Measurements from ENCODE around the gene RPH3AL.
"Not testable (repeated sequence)": the region's sequence is repeated elsewhere in the genome, so short reads cannot be mapped to it uniquely, and the experiment has no call there.

RPH3AL gene

DNA sequence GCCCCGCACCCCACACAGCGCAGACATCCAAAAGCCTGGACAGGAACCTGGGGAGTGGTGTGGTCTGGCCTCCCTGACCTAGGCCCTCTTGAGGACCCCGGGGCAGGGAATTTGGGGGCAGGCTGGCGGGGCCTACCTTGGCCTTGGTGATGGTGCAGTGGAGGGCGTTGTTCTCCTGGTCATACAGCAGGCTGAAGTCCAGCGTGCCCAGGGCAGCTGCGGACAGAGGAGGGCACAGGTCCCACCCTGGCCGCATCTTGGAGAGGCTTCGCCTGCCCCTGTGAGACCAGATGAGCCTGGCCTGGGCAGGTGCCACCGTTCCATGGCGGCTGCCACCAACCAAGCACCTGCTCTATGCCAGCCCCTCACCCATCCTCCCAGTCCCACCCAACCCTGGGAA is 180.2 kb downstream of the RPH3AL start:
- no peak for DNase-seq

DNA sequence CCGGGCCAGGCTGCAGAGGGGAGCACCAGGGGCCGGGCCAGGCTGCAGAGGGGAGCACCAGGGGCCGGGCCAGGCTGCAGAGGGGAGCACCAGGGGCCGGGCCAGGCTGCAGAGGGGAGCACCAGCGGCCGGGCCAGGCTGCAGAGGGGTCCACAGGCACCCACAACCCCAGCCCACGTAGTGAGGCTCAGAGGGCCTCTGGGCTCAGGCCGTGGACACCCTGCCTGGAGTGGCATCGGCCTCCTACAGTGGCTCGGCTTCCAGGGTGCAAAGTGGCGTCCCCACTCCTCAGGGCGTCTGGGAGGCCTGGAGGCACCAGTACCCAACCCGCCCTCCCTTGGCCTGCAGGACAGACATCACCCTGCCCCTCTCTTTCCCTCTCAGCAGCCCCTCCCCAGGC is 180.7 kb downstream of the RPH3AL start:
- DNase-seq: no peak

DNA sequence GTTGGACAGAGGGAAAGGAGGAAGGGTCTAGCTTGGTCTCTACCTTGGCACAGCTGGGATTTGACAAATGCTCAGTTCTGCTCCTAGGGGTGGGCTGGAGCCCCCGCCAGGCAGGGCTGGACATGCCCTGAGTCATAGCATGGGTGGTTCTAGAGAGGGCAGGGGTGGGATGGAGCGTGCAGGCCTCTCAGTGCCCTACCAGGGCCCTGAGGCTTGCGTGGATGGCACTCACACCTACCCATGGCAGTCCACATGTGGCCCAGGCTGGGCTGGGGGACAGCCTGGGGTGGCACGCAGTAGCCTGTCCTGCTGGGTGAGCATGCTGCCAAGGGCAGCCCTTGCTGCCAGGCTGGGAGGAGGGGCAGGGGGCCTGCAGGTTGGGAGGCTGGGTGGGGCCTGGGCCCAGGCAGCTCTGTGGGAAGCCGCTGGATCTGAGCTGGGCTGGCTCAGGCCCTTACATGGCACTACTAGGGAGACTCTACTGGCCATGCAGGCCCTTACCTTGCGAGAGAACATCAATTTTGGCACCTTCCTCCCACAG is 182.4 kb downstream of the RPH3AL start:
- no peak for DNase-seq

DNA sequence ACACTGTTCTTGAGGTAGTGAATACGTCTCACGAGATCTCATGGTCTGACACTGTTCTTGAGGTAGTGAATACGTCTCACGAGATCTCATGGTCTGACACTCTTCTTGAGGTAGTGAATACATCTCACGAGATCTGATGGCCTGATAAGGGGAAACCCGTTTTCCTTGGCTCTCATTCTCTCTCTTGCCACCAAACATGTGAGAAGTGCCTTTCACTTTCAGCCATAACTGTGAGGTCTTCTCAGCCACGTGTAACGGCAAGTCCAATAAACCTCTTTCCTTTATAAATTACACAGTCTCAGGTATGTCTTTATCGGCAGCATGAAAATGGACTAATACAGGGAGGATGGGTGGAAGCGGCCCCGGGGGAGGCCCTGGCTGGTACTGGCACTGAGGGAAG is 184.0 kb downstream of the RPH3AL start:
- not testable (repeated sequence) for DNase-seq

DNA sequence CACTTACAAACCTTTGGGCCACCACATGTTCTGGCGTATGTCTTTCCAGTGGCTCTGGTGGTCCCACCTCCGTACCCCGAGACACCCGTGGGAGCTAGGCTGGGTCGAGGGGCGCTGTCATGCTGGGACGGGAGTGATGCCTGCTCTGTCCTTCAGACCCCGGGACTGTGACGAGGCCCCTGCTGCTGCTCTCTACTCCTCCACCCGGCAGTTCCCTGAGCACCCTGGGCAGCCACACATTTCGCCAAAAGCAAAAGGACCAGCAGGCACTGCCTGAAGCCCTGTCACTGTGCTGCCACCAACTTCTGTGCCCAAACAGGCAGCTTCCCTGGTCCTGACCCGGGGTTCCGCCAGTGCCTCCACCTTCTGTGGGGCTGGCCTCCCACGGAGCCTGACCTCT is 186.7 kb downstream of the RPH3AL start:
- no peak for DNase-seq

DNA sequence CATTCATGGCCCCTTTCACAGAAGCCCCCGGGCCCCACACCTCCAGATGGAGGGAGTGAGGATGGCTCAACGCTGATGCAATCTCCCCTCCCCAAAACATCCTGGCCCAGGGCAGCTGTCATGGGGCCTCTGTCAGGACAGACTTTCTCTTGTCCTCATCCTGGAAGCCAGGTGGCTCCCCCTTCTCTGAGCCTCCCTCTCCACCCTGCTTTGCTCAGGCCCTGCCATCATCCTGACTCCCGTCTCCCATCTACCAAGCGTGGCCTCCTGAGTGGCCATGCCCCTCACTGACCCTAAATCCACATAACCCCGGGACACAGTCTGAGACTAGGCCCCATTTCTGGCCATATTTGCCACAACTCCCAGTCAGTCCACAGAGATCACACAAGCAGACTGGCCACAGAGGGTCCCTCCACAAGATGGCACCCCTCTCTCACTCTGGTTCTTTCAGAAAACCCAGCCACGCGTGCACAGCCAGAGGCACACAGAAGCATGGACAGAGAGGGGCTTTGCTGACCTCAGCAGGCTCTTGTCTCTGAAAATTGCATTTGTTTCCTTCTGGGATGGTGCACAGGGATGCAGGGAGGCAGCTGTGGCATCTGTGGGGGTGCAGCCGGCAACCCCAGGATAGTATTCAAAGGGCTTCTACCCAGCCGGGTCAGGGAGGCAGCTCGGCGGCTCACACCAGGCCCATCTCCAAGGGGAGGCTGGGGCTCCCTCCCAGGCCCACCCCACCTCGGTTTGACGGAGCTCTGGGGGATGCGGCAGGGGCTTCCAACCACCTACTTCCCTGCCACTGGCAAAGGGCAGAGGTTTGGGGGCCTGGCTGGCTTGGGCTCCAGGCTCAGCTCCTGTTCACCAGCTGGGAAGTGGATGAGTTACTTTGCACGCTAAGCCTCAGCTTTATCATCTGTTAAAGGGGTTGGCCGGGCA is 188.0 kb downstream of the RPH3AL start:
- DNase-seq: no peak

DNA sequence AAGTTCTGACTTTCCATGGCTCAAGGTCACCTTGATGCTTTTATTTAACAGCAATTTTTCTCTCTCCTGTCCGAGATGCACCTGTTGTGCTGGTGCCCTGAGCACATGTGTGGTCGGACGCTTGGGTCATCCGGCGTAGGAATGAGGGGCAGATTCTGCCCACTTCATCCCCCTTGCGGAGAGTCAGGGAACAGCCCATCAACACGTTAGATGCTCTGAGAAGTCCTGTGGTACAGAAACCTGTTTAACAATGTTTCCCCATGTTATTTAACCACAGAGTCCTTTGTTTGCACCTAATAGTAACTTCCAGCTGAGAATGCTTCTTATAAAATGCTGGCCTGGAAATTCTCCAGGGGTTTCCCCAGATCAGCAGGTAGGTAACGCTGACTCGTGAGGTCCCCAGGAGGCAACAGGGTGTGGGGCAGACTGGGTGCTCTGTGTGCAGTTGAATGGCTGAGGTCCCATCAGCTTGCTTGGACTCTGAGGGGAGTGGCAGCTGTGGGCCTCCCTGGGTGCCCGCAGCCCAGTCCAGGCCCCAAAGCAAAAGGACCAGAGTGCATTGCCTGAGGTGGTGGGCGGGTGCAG is 189.0 kb downstream of the RPH3AL start:
- DNase-seq: no peak

DNA sequence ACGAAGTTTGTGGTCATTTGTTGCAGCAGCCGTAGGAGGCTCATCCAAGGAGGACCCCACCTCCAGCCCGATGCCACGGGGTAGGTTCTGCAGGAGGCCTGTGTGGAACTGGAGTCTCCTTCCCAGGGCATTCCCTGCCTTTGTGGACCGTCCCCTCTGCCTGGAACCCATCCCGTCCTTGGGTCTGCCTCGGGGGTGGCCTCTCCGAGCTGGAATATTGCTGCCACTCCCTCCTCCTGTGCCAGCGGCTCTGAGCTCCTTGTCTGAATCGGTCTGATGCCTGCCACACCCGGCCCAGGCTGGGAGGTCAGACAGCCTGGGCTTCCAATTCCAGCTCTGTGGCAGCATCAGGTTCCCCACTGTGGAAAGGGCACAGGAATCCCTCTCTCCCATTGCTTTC is 189.9 kb downstream of the RPH3AL start:
- DNase-seq: no peak
